GM21576 (cell line): ENCODE results near the gene ATF3.
"Not testable (repeated sequence)": the region's sequence is repeated elsewhere in the genome, so short reads cannot be mapped to it uniquely, and the experiment has no call there.

Experiments used
- ATAC-seq: cut with Tn5 transposase; IDR thresholded peaks from one replicate; pipeline ENCODE4 v1.9.1; 2021; ENCODE audit warnings: mild to moderate bottlenecking, moderate library complexity; ENCODE audit not compliant: unreplicated experiment

ATF3 gene

DNA sequence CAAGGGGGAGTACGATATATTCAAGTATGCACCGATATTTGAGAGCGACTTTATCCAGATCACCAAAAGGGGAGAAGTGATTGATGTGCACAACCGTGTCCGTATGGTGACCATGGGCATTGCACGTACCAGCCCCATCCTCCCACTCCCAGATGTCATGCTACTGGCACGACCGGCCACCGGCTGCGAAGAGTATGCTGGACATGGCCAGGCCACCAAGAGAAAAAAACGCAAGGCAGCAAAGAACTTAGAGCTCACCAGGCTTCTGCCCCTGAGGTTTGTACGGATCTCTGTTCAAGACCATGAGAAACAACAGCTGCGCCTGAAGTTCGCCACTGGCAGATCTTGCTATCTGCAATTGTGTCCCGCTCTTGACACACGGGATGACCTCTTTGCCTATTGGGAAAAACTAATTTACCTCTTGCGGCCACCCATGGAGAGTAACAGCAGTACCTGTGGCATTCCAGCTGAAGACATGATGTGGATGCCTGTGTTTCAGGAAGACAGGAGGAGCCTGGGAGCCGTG lies 16.5 kb downstream of the ATF3 start:
- no peak for ATAC-seq

DNA sequence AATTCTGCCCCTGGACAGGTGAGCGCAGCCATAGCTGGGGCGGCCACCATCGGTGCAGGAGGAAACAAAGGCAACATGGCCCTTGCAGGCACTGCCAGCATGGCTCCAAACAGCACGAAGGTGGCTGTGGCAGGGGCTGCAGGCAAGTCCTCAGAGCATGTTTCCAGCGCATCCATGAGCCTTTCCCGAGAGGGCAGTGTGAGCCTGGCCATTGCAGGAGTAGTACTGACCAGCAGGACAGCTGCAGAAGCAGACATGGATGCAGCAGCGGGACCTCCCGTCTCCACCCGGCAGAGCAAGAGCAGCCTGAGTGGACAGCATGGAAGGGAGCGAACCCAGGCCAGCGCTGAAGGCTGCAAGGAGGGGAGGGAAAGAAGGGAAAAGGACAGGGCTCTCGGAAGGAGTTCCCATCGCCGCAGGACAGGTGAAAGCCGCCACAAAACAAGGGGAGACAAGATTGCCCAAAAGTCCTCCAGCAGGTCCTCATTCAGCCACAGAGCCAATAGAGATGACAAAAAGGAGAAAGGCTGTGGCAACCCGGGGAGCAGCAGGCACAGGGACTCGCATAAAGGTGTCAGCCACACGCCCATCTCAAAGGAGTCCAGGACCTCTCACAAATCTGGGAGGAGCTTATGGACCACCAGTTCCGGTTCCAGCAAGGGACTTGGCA lies 17.4 kb downstream of the ATF3 start:
- no peak for ATAC-seq

DNA sequence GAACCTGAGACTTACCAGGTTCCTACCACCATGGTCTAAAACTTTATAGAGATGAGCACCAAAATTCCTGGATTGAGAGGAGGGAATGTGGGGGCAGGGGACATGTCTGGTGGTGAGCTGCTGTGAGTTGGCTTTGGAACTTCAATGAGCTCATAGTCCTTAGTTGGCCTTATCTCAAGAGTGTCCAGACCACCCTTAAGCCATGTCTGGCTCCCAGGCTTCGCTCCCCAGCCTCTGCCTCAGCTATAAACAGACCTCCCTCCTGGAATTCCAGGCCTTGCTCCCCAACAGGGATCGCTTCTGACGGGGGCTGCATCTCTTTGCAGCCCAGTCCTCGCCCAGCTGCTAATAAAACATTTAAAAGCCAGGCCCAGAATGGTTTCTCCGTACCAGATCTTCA lies 19.5 kb downstream of the ATF3 start:
- no peak for ATAC-seq

DNA sequence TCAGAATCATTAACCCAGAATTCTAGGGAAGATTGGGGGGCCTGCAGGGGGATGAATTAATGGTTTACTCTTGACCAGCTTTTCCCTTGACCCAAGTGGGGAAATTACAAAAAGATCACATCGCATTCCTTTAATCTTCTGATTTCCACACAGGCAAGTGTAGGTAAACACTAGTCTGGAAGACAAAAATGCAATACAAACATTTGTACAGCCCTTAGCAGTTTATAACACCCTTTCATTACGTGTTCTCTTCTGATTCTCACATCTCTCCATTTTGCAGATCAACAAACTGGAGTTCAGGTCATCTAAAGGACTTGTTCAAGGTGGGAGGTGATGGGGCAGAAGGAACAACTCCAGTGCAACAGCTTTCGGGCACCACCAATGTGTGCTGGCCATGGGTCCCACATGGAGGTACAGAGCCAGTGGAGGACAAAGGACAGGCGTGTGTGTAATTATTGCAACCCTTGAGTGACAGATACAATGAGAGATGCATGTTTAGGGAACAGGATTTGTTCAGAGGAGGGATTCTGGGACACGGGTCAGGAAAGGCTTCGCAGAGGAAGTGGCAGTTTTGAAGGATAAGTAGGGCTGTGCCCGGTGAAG lies 20.4 kb downstream of the ATF3 start:
- no peak for ATAC-seq

DNA sequence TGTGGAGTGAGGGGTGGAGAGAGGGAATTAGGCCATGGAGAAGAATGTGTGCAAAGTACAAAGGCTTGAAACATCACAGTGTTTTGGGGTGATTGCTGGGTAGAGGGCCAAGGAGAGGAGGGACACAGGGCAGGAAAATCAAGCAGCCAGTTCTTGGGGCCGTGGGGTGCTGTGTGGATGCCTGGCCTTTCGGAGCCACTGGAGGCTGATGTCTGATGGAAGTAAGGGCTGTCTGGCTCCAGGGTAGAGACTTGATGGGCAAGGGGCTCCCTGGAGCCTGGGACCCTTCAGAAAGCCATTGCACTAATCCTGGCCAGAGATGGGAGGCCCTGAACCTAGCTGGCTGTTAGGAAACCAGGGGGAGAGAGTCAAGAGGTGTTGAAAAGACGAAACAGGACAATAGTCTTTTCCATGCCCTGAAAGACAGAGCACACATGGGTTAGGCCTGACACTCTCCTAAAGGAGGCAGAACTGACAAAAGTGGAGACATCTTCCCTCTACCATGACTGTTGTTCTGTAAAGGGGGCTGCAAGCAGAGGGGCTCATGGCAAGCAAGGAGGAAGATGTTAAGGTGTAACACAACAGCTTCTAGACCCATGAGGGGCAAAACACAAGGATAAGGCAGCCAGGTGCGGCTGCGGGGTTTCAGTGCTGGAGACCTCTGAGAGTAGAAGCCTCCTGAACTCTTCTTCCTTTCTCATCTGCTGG lies 21.0 kb downstream of the ATF3 start:
- no peak for ATAC-seq

DNA sequence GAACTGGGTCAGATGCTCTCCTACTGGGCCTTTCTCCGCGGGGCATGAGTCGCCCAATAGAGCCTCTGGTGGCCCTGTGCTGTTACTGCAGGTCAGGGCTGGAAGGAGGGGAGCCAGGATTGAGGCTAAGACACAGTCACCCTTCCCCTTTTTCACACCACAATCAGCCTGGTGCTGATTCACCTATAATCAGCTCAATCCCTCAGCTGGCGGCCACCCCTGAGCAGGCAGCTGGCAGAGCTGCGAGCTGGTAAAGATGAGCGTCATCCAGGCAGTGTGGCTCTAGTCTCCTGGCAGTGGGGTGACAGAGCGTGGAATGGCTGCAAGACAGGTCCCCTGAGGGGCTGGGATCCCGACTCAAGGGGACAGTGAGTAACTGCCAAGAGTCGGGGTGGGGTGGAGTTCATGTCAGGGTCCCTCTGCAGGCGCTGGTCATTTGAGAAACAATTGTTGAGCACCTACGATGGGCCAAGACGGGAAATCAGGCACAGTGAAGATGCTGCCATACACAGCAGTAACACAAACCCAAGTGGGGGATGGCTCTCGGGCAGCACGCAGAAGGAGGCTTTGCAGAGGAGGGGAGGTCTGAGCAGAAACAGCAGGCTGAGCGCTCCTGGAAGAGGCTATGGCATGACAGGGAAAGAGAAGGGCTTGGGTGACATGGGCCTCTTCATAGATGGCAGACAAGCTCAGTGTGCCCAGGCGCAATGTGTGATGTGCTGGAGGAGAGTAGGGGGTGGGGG lies 21.8 kb downstream of the ATF3 start:
- ATAC-seq, result peak; percentile 90

DNA sequence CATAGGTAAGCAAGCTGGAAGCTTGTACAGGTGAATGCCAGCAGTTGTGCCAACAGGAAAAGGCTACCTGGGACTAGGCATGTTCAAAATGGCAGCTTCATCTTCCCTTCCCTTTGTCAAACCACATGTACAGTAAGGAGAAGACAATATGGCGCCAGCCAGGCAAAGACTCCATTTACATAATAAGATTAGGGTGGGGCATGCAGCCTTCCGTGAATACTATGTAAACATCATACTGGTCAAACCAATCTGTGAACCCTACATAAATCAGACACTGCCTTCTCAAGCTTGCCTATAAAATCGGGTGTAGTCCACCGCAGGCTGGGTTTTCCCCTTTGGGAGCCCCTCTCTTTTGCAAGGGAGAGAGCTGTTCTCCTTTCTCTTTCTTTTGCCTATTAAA lies 24.6 kb downstream of the ATF3 start:
- ATAC-seq, result no peak

DNA sequence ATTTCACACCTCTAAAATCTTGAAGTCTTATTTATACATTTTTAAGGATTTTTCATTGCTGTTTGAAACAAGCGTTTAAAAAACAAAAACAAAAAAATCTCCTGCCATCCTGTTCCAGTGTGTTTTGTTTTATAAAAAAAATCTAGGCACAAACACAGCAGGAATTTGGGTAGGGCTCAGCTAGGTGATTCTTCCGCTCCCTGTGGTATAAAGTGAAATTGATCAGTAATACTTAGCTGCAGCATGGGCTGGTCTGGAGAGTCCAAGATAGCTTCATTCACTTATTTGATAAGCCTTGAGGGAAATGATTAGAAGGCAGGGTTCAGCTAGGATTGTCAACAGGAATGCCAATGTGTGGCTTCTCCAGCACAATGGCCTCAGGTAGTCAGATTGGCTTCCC lies 25.7 kb downstream of the ATF3 start:
- ATAC-seq, result no peak

DNA sequence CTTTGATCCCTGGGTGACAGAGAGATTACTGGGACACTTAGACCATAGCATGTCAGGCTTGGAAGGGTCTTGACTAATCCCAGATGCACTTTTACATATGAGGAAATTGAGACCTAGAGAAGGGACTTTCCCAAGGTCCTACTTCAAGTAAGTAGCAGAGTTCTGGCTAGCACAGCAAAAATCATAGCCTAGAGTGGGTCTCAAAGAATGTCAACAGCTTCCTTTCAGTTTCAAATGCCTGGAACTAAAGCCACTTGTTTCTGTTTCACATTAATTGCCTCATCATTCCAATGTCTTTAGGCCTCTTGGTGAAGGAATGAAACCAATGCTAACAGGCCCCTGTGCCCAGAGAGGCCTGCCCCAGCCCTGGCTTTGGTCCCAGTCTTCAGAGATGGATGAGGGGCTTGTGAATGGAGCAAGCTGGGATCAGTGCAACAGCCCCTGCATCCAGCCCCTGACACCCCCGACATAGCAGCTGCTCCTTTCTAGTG lies 26.6 kb downstream of the ATF3 start:
- ATAC-seq, result no peak

DNA sequence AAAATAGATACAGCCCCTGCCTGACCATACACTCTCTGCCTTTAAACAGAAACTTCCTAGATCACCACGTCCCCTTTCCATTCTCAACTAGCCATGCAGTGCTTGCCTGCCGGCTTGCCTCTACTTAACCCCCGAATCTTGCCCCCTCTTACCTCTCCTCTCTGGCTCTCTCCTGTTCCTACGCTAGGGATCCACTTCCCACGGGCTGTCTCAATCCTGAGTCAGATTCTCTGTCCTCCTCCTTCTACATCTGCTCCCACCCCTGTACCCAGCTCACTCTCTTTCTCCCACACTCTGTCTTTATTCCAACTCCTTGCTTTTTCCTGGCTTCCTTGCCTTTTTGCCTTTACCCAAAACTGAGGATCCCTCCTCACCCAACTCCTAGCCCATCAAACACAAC lies 29.3 kb downstream of the ATF3 start:
- ATAC-seq, result no peak

DNA sequence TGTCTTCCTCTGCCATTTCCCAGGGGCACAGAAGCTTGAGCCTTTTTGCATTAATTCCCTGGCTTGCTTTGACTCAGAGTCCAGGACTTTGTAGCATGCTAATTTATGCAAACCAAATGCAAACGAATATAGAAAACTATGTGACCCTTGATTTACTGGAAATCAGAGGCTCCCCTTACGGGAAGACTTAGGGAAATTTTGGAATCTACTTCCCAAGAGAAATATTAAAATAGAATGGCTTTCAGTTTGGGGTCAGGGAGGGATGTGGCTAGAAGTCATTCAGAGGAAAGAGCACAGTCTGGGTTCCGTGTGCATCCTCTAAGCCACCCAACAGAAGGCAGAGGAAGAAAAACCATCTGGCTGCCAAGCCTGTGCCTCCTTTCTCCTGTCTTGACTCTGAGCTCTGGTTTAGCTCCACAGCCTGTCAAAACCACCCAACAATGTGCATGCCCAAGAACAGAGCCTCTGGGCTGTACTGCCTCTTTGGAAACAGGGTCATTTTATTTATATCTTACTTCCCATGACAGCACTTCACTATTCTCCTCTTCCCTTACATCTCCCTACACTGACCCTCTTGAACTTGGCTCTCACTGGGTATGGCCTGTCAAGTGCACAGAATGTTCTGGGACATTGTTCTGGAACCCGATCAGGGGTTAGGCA lies 30.1 kb downstream of the ATF3 start:
- no peak for ATAC-seq

DNA sequence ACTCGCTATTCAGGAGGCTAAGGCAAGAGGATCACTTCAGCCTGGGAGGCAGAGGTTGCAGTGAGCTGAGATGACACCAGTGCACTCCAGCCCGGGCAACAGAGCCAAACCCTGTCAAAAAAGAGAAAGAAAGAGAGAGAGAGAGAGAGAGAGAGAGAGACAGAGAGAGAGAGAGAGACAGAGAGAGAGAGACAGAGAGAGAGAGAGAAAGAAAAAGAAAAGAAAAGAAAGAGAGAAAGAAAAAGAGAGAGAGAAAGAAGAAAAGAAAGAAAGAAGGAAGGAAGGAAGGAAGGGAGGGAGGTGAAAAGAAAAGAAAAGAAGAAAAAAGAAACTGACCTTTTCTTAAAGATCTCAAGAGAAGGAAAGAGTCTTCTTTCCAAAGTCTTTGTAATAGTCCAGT lies 31.0 kb downstream of the ATF3 start:
- not testable (repeated sequence) for ATAC-seq

DNA sequence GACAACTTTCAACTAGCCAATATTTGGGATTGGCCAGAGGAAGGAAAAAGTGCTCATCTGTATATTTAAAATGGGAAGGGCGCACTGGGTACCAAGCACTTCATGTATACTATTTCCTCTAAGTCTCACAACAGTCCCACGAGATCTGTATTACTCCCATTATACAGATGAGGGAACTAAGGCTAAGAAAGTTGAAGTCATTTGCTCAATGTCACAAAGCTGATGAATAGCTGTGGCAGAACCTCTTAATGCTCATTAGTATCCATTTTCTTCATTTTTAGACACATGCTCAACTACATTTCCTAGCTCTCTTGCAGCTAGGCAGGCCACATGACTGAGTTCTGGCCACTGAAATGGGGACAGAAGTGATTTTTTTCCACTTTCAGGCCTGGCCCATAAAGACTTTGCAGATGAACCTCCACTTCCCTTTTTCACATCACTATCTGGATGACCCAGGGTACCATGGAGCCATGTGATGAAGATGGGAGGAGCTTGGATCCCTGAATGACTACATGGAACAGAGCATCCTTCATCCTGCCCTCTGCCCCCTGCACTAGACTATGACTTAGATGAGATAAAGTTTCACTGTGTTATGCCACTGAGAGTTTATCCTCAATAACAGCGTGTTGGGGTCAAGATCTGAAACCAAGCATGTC lies 31.8 kb downstream of the ATF3 start:
- ATAC-seq, result no peak

DNA sequence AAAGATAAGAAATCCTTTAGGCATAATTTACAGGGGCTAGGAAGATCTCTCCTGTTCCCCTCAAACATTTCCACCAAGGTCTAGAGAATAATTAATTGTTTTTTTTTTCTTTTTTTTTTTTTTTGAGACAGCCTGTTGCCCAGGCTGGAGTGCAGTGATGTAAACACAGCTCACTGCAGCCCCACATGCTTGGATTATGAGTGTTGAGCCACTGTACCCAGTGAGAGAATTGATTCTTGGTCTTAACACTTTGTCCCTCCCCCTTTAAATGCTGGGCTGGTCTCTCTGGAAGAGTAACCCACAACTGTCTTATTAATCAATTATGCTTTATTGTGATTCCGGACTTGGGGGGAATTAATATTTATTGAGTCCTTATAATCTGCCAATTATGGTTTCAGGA lies 33.4 kb downstream of the ATF3 start:
- no peak for ATAC-seq

DNA sequence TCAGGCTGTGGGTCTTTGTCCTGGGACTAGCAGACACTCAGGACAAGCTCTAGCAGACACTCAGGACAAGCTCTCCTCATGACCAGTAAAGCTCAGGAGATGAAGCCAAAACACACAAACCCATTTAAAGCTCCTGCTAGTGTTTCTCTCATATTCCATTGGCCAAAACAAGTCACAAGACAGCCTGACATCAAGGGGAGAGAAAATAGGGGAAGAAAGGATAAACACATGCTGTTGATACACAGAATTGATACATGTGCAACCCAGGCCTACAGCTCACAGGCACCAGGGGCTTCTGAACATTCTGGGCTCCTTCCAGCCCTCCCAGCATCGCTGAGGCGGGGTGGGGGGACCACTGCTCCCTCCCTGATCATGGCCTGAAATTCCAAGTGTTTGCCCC lies 35.3 kb downstream of the ATF3 start:
- ATAC-seq, result no peak

DNA sequence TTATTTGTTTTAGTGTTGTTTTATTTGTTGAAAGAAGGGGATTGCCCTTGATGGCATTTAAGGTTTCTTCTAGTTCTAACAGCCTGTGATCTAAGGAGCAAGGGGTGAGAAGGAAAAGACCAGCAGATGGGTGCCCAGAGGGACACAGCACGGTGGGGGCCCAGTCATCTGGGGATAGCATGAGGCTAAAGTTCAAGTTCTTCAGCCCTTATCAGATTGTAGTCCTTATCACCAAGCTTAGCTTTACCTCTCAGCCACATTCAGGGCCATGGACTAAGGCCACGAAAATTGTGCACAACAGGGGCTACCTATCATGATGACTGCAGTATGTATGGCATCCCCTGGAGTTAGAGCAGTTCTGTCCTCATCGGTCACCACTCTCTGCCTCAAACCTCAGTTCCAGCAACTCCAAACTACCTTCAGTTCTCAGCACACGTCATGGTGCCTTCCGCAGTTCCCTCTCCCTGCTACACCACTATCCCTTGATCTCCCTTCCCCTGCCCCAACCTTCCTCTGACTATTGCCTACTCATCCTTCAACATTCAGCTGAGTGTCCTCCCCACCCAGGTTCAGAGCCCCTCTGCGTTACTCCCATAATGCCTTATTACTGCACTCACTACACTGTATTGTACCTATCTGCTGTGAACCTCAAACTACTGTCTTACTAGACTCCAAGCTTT lies 36.4 kb downstream of the ATF3 start:
- no peak for ATAC-seq

DNA sequence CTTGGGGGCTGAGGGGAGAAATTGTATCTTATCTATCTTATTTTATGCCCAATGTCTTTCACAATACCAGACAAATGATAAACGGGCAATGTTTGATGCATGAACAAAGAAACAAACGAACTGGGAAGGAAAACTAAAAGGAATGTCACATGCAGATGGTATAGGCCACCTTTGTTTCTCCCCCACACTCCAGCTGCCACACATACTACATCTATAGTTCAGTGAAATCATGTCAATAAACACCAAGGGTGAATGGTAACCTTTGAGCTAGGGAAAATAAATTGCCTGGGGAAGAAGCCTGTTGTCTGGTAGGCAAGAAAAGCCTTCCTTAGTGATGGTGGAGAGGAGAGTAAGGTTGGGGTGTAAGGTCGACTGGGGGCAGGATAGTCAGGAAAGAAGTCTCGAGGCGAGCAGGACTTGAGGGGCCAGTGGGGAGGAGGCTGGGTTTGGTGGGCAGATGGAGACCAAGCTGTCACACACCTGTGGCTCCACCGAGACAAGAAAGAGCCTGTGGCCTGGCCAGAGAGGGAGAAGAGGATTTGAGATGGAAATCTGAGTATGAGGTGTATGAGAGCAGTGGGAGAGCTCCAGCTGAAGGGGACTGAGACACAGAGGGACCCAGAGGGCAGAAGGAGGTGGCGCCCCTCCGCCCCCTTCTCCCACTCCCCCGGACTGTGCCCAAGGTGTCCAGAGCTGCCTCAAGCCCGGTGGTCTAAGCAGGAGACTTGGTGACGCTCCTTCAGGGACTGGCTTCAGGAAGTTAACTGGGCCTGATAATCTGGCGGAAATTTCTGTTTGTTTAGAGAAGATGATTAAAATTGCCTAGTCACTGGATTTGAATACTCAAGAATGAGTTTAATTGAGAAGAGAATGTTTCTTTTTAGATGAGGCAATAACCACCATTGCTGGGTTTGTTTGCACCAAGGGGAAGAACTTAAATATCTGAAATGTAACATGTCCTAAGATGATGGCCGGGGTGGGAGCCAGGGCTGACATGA lies 37.3 kb downstream of the ATF3 start:
- no peak for ATAC-seq

DNA sequence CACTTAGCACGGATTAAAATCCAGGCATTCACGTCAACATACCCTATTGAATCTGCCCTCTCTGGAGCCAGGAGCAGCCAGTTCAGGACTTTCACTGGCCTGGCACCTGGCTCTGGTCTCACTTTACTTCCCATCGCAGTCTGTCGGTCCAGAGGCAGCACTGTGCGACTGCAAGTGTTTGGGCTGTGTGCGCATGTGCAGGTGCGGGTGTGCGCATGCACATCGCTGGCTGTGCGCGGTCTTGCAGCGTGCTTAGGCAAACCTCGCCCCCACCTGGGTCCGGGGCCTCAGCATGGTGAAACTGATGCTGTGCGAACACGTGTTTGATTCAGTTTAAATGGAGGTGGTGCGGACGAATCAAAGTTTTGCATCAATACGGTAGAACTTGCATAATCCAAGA lies 38.0 kb downstream of the ATF3 start:
- ATAC-seq, result no peak

DNA sequence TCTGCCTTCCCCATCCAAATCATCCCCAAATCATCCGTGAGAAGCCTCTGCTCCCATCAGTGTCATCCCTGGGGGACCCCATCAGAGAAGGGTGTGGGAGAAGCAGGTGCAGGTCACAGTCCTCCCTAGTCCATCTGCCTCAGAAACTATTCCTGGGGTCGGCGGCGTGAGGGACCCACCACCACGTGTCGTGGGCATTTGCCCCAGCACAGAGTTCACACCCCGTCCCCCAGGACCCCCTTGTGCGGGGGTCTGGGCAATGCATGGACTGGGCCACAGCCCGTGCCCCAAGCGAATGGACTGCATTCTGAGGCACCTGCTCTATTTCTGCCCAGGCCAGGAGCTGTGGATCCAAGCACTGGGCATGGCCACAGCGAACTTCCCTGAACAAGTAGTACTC lies 38.4 kb downstream of the ATF3 start:
- no peak for ATAC-seq
